Thyroid gland (tissue), 4 donors: Measurements from ENCODE around the gene HAUS3. TPM values are rescaled to one million over a fixed set of nuclear protein-coding genes. Genes with fewer than 3 reads are reported as not detected.

Experiments used
- DNase-seq, 2 donors: peaks; one replicate each; pipeline ENCODE4 v3.0.0-alpha.2; 2019
- H3K27ac ChIP-seq, 3 donors: fragments of 200-600 bp; sonication (generic); 1 replicate in 2 of 3; 2 replicates in 1 of 3; pipeline ENCODE4 v1.5.1; 2016 to 2019; ENCODE audit warnings: mild to moderate bottlenecking in 1 of 3, moderate library complexity in 1 of 3
- H3K27me3 ChIP-seq: fragments of 200-600 bp; sonication (generic); one replicate; pipeline ENCODE4 v1.5.1; 2019
- H3K36me3 ChIP-seq, 2 donors: fragments of 200-600 bp; sonication (generic); one replicate each; pipeline ENCODE4 v1.5.1; 2016 to 2019
- H3K4me1 ChIP-seq, 2 donors: fragments of 200-600 bp; sonication (generic); one replicate each; pipeline ENCODE4 v1.5.1; 2017 to 2019
- H3K4me3 ChIP-seq, 3 donors: fragments of 200-600 bp; sonication (generic); replicated peaks in 1 of 3; 1 replicate in 2 of 3; 2 replicates in 1 of 3; pipeline ENCODE4 v1.5.1; 2016; ENCODE audit warnings: mild to moderate bottlenecking in 1 of 3
- H3K9me3 ChIP-seq: fragments of 200-600 bp; sonication (generic); one replicate; pipeline ENCODE4 v1.5.1; 2017
- CTCF ChIP-seq, 6 experiments: fragments of 200-600 bp in 3 of 6; fragments of 450-650 bp in 3 of 6; sonication (generic) in 3 of 6; IDR thresholded peaks; one replicate each; pipeline ENCODE4 v1.5.1; 2016 to 2019; ENCODE audit warnings: antibody characterized with exemption in 6 of 6, mild to moderate bottlenecking in 2 of 6, inconsistent platforms in 1 of 6, moderate library complexity in 1 of 6
- POLR2A ChIP-seq, 2 donors: fragments of 450-650 bp; IDR thresholded peaks; one replicate each; pipeline ENCODE4 v1.6.1; 2017; ENCODE audit warnings: antibody characterized with exemption in 2 of 2, mild to moderate bottlenecking in 2 of 2, moderate library complexity in 1 of 2
- WGBS, 2 donors: methylation state at CpG; one replicate each; pipeline ENCODE4 v1.1.5; 2017; 5-methylcytosine and 5-hydroxymethylcytosine counted together
- intact Hi-C: fragments of 100-400 bp; cut with DNase I; formaldehyde crosslinking; loops from one replicate; pipeline ENCODE4 v1.15.1; 2023
- total RNA-seq, 4 donors: library from RNA; depleted of rRNA; stranded (reverse); fragments of >200 nt; gene quantifications; one replicate each; pipeline ENCODE4 v1.2.3, GENCODE V29; 2016

HAUS3 gene
- total RNA-seq, 4 donors from 2014 or later, result 13.0 to 30.0 (median 17.0) TPM

GRCh38 chr4:2194496-2194895, 47.4 kb downstream of the HAUS3 start:
- intact Hi-C loops, result no loop called here
- no peaks in the 10 kb centered on the region for H3K9me3 ChIP-seq
- 68 to 73% methylated on average over 4 of the region's 4 CpGs for WGBS, 2 donors
- TF ChIP-seq POLR2A (IDR thresholded peaks at IDR 0.05) (no peak), CTCF (IDR thresholded peaks at IDR 0.05) (no peak)
- H3K27ac ChIP-seq, result no peak overlapping the region
- H3K4me1 ChIP-seq, result no peaks in the 10 kb centered on the region
- H3K36me3 ChIP-seq, result no peaks in the 10 kb centered on the region
- H3K27me3 ChIP-seq, result no peaks in the 10 kb centered on the region
- no peak overlapping the region for H3K4me3 ChIP-seq
- DNase-seq, result peak; percentile 4 to 7

- intact Hi-C loops, result no loop called here
- no peak for TF ChIP-seq CTCF (IDR thresholded peaks at IDR 0.05)
- Histone ChIP-seq H3K36me3 (no peaks in the 10 kb centered on the region), H3K27me3 (no peaks in the 10 kb centered on the region), H3K27ac (no peak overlapping the region), H3K4me3 (no peak overlapping the region), H3K4me1 (no peaks in the 10 kb centered on the region), H3K9me3 (no peaks in the 10 kb centered on the region)
- WGBS, 2 donors, result 84 to 92% methylated on average over 7 of the region's 7 CpGs
- no peak for DNase-seq
Observed at GRCh38 chr4:2193326-2193725, 48.6 kb downstream of the HAUS3 start.

GRCh38 chr4:2186865-2187172, 55.1 kb downstream of the HAUS3 start:
- TF ChIP-seq POLR2A (IDR thresholded peaks at IDR 0.05), result no peak
- no peak for TF ChIP-seq CTCF (IDR thresholded peaks at IDR 0.05)
- no peaks in the 10 kb centered on the region for H3K9me3 ChIP-seq
- intact Hi-C loops, result loop anchor here (5.0 to 10.0 kb wide), 2 partner anchors 272 to 440 kb away; no protein-coding TSS in a partner anchor

GRCh38 chr4:2186133-2186864, 55.6 kb downstream of the HAUS3 start:
- H3K9me3 ChIP-seq, result no peaks in the 10 kb centered on the region
- WGBS, 2 donors, result 33 to 44% methylated on average over 9 of the region's 9 CpGs
- no peaks in the 10 kb centered on the region for H3K36me3 ChIP-seq
- intact Hi-C loops, result loop anchor here (5.0 to 10.0 kb wide), 2 partner anchors 271 to 439 kb away; no protein-coding TSS in a partner anchor
- H3K27ac ChIP-seq, result no peak overlapping the region
- no peaks in the 10 kb centered on the region for H3K27me3 ChIP-seq
- no peak overlapping the region for H3K4me3 ChIP-seq
- TF ChIP-seq POLR2A (IDR thresholded peaks at IDR 0.05) (no peak), CTCF (IDR thresholded peaks at IDR 0.05) (peak in 5 of 6 experiments; percentile 30 to 77 (median 65))
- H3K4me1 ChIP-seq, result no peaks in the 10 kb centered on the region
- DNase-seq, result peak; percentile 51 to 57

More at GRCh38 chr4:2186865-2187172, 55.1 kb downstream of the HAUS3 start:
- Histone ChIP-seq H3K36me3 (no peaks in the 10 kb centered on the region), H3K4me3 (no peak overlapping the region), H3K27me3 (no peaks in the 10 kb centered on the region), H3K4me1 (no peaks in the 10 kb centered on the region), H3K27ac (no peak overlapping the region)
- DNase-seq, result no peak

GRCh38 chr4:2183394-2183793, 58.5 kb downstream of the HAUS3 start:
- no peaks in the 10 kb centered on the region for H3K27me3 ChIP-seq
- intact Hi-C loops, result loop anchor here (10.0 kb wide), 1 partner anchor 269 kb away; no protein-coding TSS in a partner anchor
- H3K9me3 ChIP-seq, result no peaks in the 10 kb centered on the region
- H3K27ac ChIP-seq, result no peak overlapping the region
- no peak for DNase-seq
- H3K4me3 ChIP-seq, result no peak overlapping the region
- TF ChIP-seq CTCF (IDR thresholded peaks at IDR 0.05) (no peak), POLR2A (IDR thresholded peaks at IDR 0.05) (no peak)
- H3K36me3 ChIP-seq, result no peaks in the 10 kb centered on the region
- H3K4me1 ChIP-seq, result peaks cover 13 to 15% of the 10 kb centered on the region in 2 donors
